C4-2B (cell line): ENCODE data around the gene IRX4.

Source experiments
- CTCF ChIP-seq: fragments of 450-650 bp; conservative IDR thresholded peaks from 2 replicates; pipeline ENCODE4 v1.5.1; 2017; ENCODE audit warnings: mild to moderate bottlenecking
- ZFX ChIP-seq: fragments of 450-650 bp; IDR thresholded peaks from 2 replicates; pipeline ENCODE4 v1.6.1; 2017

GRCh38 chr5:1855596-1855995 is 27.1 kb downstream of the IRX4 start:
- TF ChIP-seq CTCF (no peak), ZFX (no peak)
